SK-N-SH (cell line): ENCODE data around the gene LVRN. TPM values are rescaled to one million over a fixed set of nuclear protein-coding genes. Genes with fewer than 3 reads are reported as not detected.

ENCODE experiments used
- CTCF ChIA-PET: fragments of 300-600, 350-600 bp; formaldehyde crosslinking; extraction: SDS; loops from one replicate; lab custom pipeline; 2021; lab: Yijun Ruan, JAX
- POLR2A ChIA-PET: fragments of 350-600 bp; sonication (Branson Sonifier 250); formaldehyde crosslinking; extraction: SDS; loops from one replicate; lab custom pipeline; 2020; ENCODE audit warnings: antibody characterized with exemption, inconsistent platforms; lab: Yijun Ruan, JAX
- DNase-seq: peaks from one replicate; pipeline ENCODE4 v3.0.0; 2012
- H2AFZ ChIP-seq: fragments of 200-600 bp; sonication (generic); 2 replicates; pipeline ENCODE4 v1.8.1; 2016; ENCODE audit warnings: antibody characterized with exemption, mild to moderate bottlenecking, low read depth
- H3F3A ChIP-seq: fragments of 200-600 bp; sonication (generic); replicated peaks from 2 replicates; pipeline ENCODE3; 2016; ENCODE audit warnings: antibody characterized with exemption, mild to moderate bottlenecking; ENCODE audit not compliant: insufficient read depth
- H3K27ac ChIP-seq, 2 experiments: fragments of 200-500 bp in 1 of 2; fragments of 200-600 bp in 1 of 2; sonication (Bioruptor generic) in 1 of 2; sonication (generic), shearing (Covaris generic) in 1 of 2; 2 replicates each; pipeline versions ENCODE4 v1.5.1 to v1.6.1; 2014 to 2016; ENCODE audit warnings: low read depth in 2 of 2, inconsistent platforms in 1 of 2, low read length in 1 of 2, mild to moderate bottlenecking in 1 of 2, mixed read lengths in 1 of 2
- H3K27me3 ChIP-seq: fragments of 200-600 bp; sonication (generic), shearing (Covaris generic); 2 replicates; pipeline ENCODE4 v1.6.1; 2016; ENCODE audit warnings: mixed run types; ENCODE audit not compliant: insufficient read depth
- H3K36me3 ChIP-seq, 2 experiments: fragments of 200-500 bp in 1 of 2; fragments of 200-600 bp in 1 of 2; sonication (Bioruptor generic) in 1 of 2; sonication (generic) in 1 of 2; replicated peaks in 1 of 2; 2 replicates each; pipeline versions ENCODE3 to v1.5.1; 2014 to 2016; ENCODE audit warnings: low read length in 1 of 2, mild to moderate bottlenecking in 1 of 2; ENCODE audit not compliant: insufficient read depth in 2 of 2, control insufficient read depth in 1 of 2
- H3K4me1 ChIP-seq, 2 experiments: fragments of 200-500 bp in 1 of 2; fragments of 200-600 bp in 1 of 2; sonication (Bioruptor generic) in 1 of 2; sonication (generic), shearing (Covaris generic) in 1 of 2; 2 replicates each; pipeline versions ENCODE4 v1.5.1 to v1.6.1; 2014 to 2016; ENCODE audit warnings: low read depth in 1 of 2, low read length in 1 of 2, mixed run types in 1 of 2; ENCODE audit not compliant: insufficient read depth in 2 of 2, control insufficient read depth in 1 of 2
- H3K4me2 ChIP-seq: fragments of 200-600 bp; sonication (generic), shearing (Covaris generic); 2 replicates; pipeline ENCODE4 v1.6.1; 2017; ENCODE audit warnings: mixed run types
- H3K4me3 ChIP-seq, 2 experiments: fragments of 200-500 bp in 1 of 2; fragments of 200-600 bp in 1 of 2; sonication (Bioruptor generic) in 1 of 2; sonication (generic), shearing (Covaris generic) in 1 of 2; 2 replicates each; pipeline versions ENCODE4 v1.5.1 to v1.8.1; 2014 to 2016; ENCODE audit warnings: low read depth in 2 of 2, inconsistent platforms in 1 of 2, low read length in 1 of 2, mild to moderate bottlenecking in 1 of 2, mixed read lengths in 1 of 2, moderate library complexity in 1 of 2
- H3K79me2 ChIP-seq: fragments of 200-600 bp; sonication (generic); 2 replicates; pipeline ENCODE4 v1.8.1; 2017; ENCODE audit warnings: mild to moderate bottlenecking; ENCODE audit not compliant: insufficient read depth
- H3K9ac ChIP-seq: fragments of 200-600 bp; sonication (generic); 2 replicates; pipeline ENCODE4 v1.6.1; 2017; ENCODE audit warnings: mixed run types
- H3K9me2 ChIP-seq: fragments of 200-600 bp; sonication (generic); 2 replicates; pipeline ENCODE4 v1.6.1; 2017; ENCODE audit warnings: mixed run types
- H3K9me3 ChIP-seq: fragments of 200-600 bp; sonication (generic); 2 replicates; pipeline ENCODE4 v1.6.1; 2017; ENCODE audit warnings: mixed run types, mild to moderate bottlenecking, moderate library complexity
- H4K20me1 ChIP-seq: fragments of 200-600 bp; sonication (generic); 2 replicates; pipeline ENCODE4 v1.6.1; 2017; ENCODE audit warnings: mild to moderate bottlenecking, mixed run types; ENCODE audit not compliant: insufficient read depth
- CHD2 ChIP-seq: fragments of 150-350 bp; IDR thresholded peaks from 2 replicates; pipeline ENCODE4 v1.6.1; 2018; ENCODE audit warnings: low read length; ENCODE audit not compliant: partially characterized antibody
- FOXM1 ChIP-seq: IDR thresholded peaks from 2 replicates; pipeline ENCODE4 v1.4.0; 2012; ENCODE audit warnings: low read depth, mild to moderate bottlenecking
- GABPA ChIP-seq: IDR thresholded peaks from 2 replicates; pipeline ENCODE4 v1.4.0; 2012; ENCODE audit warnings: low read depth, mild to moderate bottlenecking
- GATA2 ChIP-seq: sonication (generic); formaldehyde crosslinking; IDR thresholded peaks from 2 replicates; pipeline ENCODE4 v1.5.0; 2020; ENCODE audit warnings: mild to moderate bottlenecking, missing genetic modification reagents
- IRF3 ChIP-seq: fragments of 150-350 bp; IDR thresholded peaks from 2 replicates; pipeline ENCODE4 v1.6.1; 2016; ENCODE audit warnings: mild to moderate bottlenecking, low read depth, low read length
- NRF1 ChIP-seq: IDR thresholded peaks from 2 replicates; pipeline ENCODE4 v1.6.1; 2012; ENCODE audit warnings: low read depth, mild to moderate bottlenecking, low read length
- PBX3 ChIP-seq: IDR thresholded peaks from 2 replicates; pipeline ENCODE4; 2012
- POLR2AphosphoS5 ChIP-seq: IDR thresholded peaks from 2 replicates; pipeline ENCODE4 v1.6.1; 2012; ENCODE audit warnings: low read depth, low read length
- RAD21 ChIP-seq: IDR thresholded peaks from 2 replicates; pipeline ENCODE4 v1.6.1; 2012; ENCODE audit warnings: mild to moderate bottlenecking, low read length
- RCOR1 ChIP-seq: fragments of 150-350 bp; IDR thresholded peaks from 2 replicates; pipeline ENCODE4 v1.6.1; 2017; ENCODE audit warnings: antibody characterized with exemption, low read length
- RFX5 ChIP-seq: IDR thresholded peaks from 2 replicates; pipeline ENCODE4 v1.6.1; 2012; ENCODE audit warnings: mild to moderate bottlenecking, improper control_type of control experiment, low read length
- RXRA ChIP-seq: IDR thresholded peaks from 2 replicates; pipeline ENCODE4 v1.4.0; 2012; ENCODE audit warnings: low read depth, mild to moderate bottlenecking, borderline replicate concordance
- TAF1 ChIP-seq: IDR thresholded peaks from 2 replicates; pipeline ENCODE4 v1.6.1; 2012; ENCODE audit warnings: low read depth, mild to moderate bottlenecking, low read length, moderate library complexity, borderline replicate concordance
- TCF12 ChIP-seq: IDR thresholded peaks from 2 replicates; pipeline ENCODE4 v1.4.0; 2012
- TEAD4 ChIP-seq: IDR thresholded peaks from 2 replicates; pipeline ENCODE4 v1.4.0; 2012; ENCODE audit warnings: mild to moderate bottlenecking, borderline replicate concordance; ENCODE audit not compliant: insufficient read depth
- USF1 ChIP-seq: IDR thresholded peaks from 2 replicates; pipeline ENCODE4 v1.4.0; 2012; ENCODE audit warnings: low read depth, borderline replicate concordance
- USF2 ChIP-seq: fragments of 150-350 bp; IDR thresholded peaks from 2 replicates; pipeline ENCODE4 v1.6.1; 2017; ENCODE audit warnings: antibody characterized with exemption, low read length, low read depth, borderline replicate concordance
- ZBTB33 ChIP-seq: IDR thresholded peaks from 2 replicates; pipeline ENCODE4 v1.4.0; 2012; ENCODE audit warnings: low read depth, borderline replicate concordance
- WGBS: methylation state at CpG from one replicate; pipeline ENCODE4 v1.1.6; 2017; ENCODE audit warnings: low lambda C conversion rate; 5-methylcytosine and 5-hydroxymethylcytosine counted together
- polyA plus RNA-seq, 3 experiments: library from polyadenylated mRNA; depleted of rRNA; stranded (reverse); fragments of >200 nt; gene quantifications; 2 replicates each; pipeline ENCODE4 v1.2.3, GENCODE V29; 2012

Gene LVRN
- polyA plus RNA-seq, 1 of the 3 experiments (the other 2 are of a cell fraction) = 0.10 TPM

GRCh38 chr5:115948091-115948534, 14.2 kb upstream of the LVRN start:
- H3F3A ChIP-seq = no peaks in the 10 kb centered on the region
- CTCF ChIA-PET = interaction anchor here (0.6 kb wide), 1 partner anchor 120 kb away, joined by 3 read pairs; no protein-coding TSS in a partner anchor
- no peaks in the 10 kb centered on the region for H3K9me3 ChIP-seq
- H3K9ac ChIP-seq = no peak overlapping the region
- H3K36me3 ChIP-seq = no peaks in the 10 kb centered on the region
- H3K27ac ChIP-seq = no peak overlapping the region
- H3K27me3 ChIP-seq = no peaks in the 10 kb centered on the region
- H3K9me2 ChIP-seq = no peaks in the 10 kb centered on the region
- H4K20me1 ChIP-seq = no peaks in the 10 kb centered on the region
- TF ChIP-seq ZBTB33 (no peak), GABPA (no peak), TCF12 (no peak), NRF1 (no peak), RXRA (no peak)
- H3K4me2 ChIP-seq = no peak overlapping the region
- H3K4me1 ChIP-seq = no peaks in the 10 kb centered on the region
- H3K79me2 ChIP-seq = no peaks in the 10 kb centered on the region
- POLR2A ChIA-PET = no interaction called here
- DNase-seq = no peak
- no peak overlapping the region for H2AFZ ChIP-seq
- 35% methylated on average over 3 of the region's 3 CpGs for WGBS
- no peak overlapping the region for H3K4me3 ChIP-seq

- Histone ChIP-seq H3K27ac (no peak overlapping the region), H4K20me1 (no peaks in the 10 kb centered on the region), H3K4me1 (no peaks in the 10 kb centered on the region), H3K9me2 (no peaks in the 10 kb centered on the region), H3K4me3 (no peak overlapping the region), H3K36me3 (no peaks in the 10 kb centered on the region), H3K9me3 (no peaks in the 10 kb centered on the region), H3K4me2 (no peak overlapping the region), H2AFZ (no peak overlapping the region), H3F3A (no peaks in the 10 kb centered on the region), H3K27me3 (no peaks in the 10 kb centered on the region), H3K9ac (no peak overlapping the region), H3K79me2 (no peaks in the 10 kb centered on the region)
- 57% methylated on average over 1 of the region's 1 CpG for WGBS
- no peak for DNase-seq
- POLR2A ChIA-PET = no interaction called here
- CTCF ChIA-PET = interaction anchor here (0.6 kb wide), 1 partner anchor 119 kb away, joined by 3 read pairs; no protein-coding TSS in a partner anchor
- no peak for TF ChIP-seq RAD21
- no peak for TF ChIP-seq TEAD4
- no peak for TF ChIP-seq TCF12
- TF ChIP-seq IRF3 = no peak
- TF ChIP-seq RXRA = no peak
- no peak for TF ChIP-seq PBX3
- no peak for TF ChIP-seq NRF1
- no peak for TF ChIP-seq POLR2AphosphoS5
- no peak for TF ChIP-seq RFX5
- no peak for TF ChIP-seq ZBTB33
- TF ChIP-seq RCOR1 = no peak
- no peak for TF ChIP-seq TAF1
- no peak for TF ChIP-seq GATA2
- TF ChIP-seq CHD2 = no peak
- TF ChIP-seq FOXM1 = no peak
- no peak for TF ChIP-seq GABPA
- no peak for TF ChIP-seq USF1
- TF ChIP-seq USF2 = no peak
These were observed 13.2 kb upstream of the LVRN start for GRCh38 chr5:115949096-115949495.
